Hindlimb muscle (tissue), 1 donor: ENCODE results near the gene GOLM1. TPM values are rescaled to one million over a fixed set of nuclear protein-coding genes. Genes with fewer than 3 reads are reported as not detected.
A peak's percentile ranks its signal among the peaks of the same experiment; 100 is the strongest.
"Not testable (repeated sequence)": the region's sequence is repeated elsewhere in the genome, so short reads cannot be mapped to it uniquely, and the experiment has no call there.

Experiments
- DNase-seq: peaks from one replicate; pipeline ENCODE4 v3.0.0-alpha.2; 2013
- polyA plus RNA-seq: library from polyadenylated mRNA; unstranded; fragments of 120-200 nt; gene quantifications from one replicate; pipeline ENCODE4 v1.2.1, GENCODE V29; 2013; ENCODE audit not compliant: insufficient read length

Gene GOLM1
- polyA plus RNA-seq, 1 donor, result 44.3 TPM

- peak; percentile 10 for DNase-seq
Observed at GRCh38 chr9:86079865-86080469, 19.4 kb downstream of the GOLM1 start.

DNA sequence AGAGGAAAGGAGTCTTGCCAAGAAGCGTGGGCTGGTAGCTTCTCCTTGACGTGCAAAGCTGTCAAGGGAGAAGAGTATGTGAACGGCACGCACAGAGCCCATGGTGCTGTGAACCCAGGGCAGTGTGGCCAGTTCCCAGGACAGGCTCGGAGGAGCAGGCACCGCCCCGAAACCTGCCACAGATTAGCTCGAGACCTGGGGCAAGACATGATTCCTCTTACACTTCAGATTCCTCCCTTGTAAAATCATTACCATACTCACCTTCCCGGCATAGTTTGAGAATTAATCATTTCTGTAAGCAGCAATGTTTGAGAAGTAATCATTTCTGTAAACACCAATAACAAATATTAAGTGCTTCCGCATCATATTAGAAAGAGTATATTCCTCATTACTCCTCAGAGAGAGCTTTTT lies 19.9 kb downstream of the GOLM1 start:
- no peak for DNase-seq

DNA sequence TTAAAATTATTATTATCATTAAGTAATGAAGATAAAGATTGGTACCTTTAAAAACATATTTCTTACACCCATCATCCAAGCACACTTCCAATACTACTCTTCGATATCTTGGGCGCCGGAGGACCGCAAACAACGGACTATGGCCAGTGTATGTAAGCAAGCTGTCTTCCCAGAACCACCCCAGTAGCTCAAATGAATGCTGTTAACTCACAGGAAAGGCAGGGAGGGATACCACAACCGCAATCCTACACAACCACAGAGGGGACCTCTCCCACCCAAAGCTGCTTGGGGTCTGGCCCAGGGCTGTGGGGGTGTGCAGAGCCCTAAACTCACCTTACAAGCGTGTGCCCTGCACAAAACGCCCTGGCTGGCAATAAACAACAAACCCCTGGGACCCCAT lies 20.6 kb downstream of the GOLM1 start:
- no peak for DNase-seq

DNA sequence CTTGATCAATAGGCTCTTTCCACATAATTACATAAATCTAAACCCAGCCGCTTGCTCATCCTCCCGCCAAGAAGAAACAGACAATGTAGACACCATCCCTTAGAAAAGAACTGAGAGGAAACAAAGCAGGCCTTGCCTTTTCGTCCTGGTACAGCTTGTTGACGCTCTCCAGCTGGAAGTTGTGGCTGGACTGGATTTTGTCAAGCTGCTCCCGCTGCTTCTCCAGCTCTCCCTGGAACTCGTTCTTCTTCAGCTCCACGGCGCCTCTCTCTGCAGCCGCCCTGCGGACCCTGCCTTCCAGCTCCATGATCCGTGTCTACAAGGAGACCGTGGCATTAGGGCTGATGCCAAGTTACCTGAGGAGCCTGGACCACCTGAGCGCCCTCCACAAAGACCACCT lies 22.1 kb downstream of the GOLM1 start:
- no peak for DNase-seq

DNA sequence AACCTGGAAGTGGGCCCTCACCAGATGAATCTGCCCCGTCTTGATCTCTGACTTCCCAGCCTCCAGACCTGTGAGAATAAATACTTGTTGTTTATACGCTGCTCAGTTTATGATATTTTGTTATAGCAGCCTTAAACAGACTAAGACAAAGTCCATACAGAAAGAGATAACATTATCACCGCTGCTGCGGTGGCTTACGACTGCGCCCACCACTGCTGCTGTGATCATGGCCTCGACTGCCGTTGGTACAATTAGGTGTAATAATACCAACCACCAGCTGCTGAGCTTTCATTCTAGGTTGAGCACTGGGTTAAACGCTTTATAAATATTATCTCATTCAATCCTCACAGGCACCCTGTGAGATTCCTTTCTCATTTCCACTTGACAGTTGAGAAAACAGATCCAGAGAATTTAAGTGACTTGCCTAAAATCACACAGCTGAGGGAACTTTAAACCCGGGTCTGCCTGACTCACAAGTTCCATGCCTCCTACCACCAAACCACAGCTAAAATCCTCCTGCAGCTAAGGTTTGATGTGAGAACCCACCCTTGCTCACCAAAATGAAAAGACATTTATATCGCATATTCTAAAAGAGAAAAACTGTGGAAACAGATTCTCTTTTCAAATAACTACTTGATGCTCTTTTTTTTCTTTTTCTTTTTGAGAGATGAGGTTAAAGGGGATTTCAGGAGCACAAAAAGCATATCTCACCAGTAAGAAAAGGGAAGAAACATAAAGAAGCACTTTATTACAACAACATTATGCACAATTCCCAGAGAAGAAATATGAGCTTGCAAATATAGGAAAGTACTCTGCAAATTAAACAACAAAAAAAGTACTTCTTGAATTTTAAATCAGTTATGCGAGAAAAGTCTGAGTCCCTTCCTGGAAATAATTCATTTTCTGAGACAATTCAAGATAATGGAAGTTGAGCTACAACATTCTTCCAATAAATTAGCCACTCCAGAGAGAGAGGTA lies 23.9 kb downstream of the GOLM1 start:
- no peak for DNase-seq

- no peak for DNase-seq
Observed at GRCh38 chr9:86073839-86074238, 25.5 kb downstream of the GOLM1 start.

GRCh38 chr9:86072394-86072877 lies 26.9 kb downstream of the GOLM1 start:
- no peak for DNase-seq

- DNase-seq, result no peak
Observed at GRCh38 chr9:86069206-86069869, 30.0 kb downstream of the GOLM1 start.

DNA sequence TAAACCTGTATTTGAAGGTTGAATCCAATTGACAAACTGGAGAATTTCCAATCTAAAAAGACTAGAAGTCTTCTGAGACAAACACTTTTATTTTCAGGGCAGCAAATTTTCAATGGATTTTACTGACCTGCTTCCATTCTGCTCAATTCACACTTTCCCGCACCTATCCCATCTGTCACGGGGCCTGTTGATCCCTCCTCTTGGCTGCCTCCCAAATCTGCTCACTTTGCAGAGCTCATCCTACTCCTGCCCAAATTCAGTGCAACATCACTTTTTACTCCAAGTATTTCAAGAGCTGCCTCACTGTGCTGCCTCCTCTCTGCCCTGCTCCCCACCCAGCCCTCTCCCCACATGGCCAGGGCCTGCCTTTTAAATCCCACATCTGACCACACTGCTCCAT lies 35.1 kb downstream of the GOLM1 start:
- DNase-seq, result no peak

- DNase-seq, result no peak
Observed at GRCh38 chr9:86062845-86063693, 36.3 kb downstream of the GOLM1 start.

- no peak for DNase-seq
Observed at GRCh38 chr9:86061972-86062739, 37.2 kb downstream of the GOLM1 start.

- no peak for DNase-seq
Observed at GRCh38 chr9:86057491-86057890, 41.9 kb downstream of the GOLM1 start.

DNA sequence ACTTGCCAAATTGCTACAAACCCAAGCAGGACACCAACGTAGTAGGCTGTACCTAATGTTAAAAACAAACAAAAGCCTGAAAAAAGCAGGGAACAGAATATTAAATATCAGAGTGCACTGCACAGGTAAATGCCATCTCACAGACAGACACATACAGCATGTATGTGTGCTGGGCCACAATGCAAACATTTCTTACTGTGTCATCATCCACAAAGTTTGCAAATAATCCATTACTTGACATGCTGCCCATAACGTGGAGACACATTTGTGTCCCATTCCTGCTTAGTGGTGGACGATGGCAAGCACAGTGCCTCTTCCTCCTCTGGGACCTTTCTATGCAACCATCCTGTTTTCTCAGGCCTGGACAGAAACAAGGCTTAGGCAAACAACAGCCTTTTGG lies 44.7 kb downstream of the GOLM1 start:
- no peak for DNase-seq

DNA sequence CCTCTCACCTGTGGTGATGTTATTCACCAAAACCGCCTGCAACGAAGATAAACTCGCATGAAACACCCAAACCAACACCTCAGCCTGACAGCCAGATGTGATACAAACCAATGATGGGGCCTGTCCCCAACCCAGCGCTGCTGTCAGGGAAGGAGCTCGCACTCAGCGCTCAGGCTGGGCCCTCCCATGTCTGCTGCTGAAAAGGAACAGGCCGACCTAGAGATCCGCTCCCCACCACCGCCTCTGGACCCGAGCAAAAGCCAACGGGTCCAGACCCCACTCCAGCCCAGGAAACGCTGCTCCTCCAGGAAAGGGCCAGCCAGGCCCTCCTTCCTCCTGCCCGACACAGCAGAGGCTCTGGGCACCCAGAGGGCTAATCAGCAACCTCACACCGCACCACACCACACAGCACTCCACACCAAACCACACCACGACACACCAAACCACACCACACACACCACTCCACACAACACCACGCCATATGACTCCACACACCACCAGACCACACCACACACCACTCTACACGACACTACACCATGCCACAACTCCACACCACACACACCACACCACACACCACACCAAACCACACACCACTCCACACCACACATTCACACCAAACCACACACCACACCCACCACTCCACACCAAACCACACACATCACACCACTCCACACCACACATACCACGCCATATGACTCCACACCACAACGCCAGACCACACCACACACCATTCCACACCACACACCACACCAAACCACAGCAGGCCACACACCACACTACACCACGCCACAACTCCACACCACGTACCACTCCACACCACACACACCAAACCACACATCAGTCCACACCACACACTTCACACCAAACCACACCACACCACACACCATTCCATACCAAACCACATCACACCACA lies 46.5 kb downstream of the GOLM1 start:
- DNase-seq, result no peak

- DNase-seq, result not testable (repeated sequence)
Observed at GRCh38 chr9:86048018-86048742, 51.2 kb downstream of the GOLM1 start.

- no peak for DNase-seq
Observed at GRCh38 chr9:86047361-86047760, 52.0 kb downstream of the GOLM1 start.

GRCh38 chr9:86046930-86047341 lies 52.4 kb downstream of the GOLM1 start:
- DNase-seq, result no peak

DNA sequence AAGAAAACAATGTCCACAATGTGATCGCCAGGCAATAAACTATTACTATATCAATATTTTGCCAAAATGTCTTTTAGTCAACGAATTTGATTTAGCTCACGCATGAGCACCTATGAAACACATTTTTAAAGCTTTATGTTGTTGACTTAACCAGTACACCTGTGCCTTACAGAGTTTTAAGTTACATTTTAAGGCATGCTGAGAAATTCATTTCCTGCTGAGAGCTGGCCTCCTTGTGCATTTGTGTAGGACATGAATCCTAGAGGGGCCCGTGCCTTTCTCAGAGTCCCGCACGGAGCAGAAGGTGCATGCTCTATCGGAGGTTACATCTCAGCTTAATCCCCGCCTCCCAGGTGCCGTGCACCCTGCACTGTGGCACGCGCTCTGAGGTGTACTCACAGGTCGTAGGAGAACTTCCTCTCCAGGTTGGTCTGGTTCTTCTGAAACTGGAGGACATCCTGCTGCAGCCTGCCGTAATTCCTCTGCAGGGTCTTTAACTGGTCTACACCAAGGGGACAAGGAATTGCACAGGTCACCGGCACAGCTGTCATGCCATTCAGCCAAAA lies 53.2 kb downstream of the GOLM1 start:
- no peak for DNase-seq

GRCh38 chr9:86045654-86046053 lies 53.7 kb downstream of the GOLM1 start:
- DNase-seq, result no peak
